WTC11 (cell line): ENCODE results near the gene DIAPH1.

ENCODE experiments used
- EMX1 ChIP-seq: fragments of 250-450 bp; sonication (Bioruptor Pico); IDR thresholded peaks from 2 replicates; pipeline ENCODE4 v1.8.0; 2021; ENCODE audit warnings: mild to moderate bottlenecking
- GRHL2 ChIP-seq: fragments of 250-450 bp; sonication (Bioruptor Pico); IDR thresholded peaks from 2 replicates; pipeline ENCODE4 v1.8.0; 2022; ENCODE audit warnings: mild to moderate bottlenecking, moderate library complexity; ENCODE audit not compliant: insufficient replicate concordance, severe bottlenecking
- SMAD3 ChIP-seq: sonication (generic); formaldehyde crosslinking; IDR thresholded peaks from 2 replicates; pipeline ENCODE4 v1.8.0; 2022; ENCODE audit warnings: missing genetic modification reagents, mild to moderate bottlenecking, borderline replicate concordance
- TP53 ChIP-seq: sonication (generic); formaldehyde crosslinking; IDR thresholded peaks from 2 replicates; pipeline ENCODE4 v1.8.1; 2023; ENCODE audit warnings: mild to moderate bottlenecking, missing genetic modification reagents
- ZNF396 ChIP-seq: fragments of 250-450 bp; sonication (Bioruptor Pico); IDR thresholded peaks from 2 replicates; pipeline ENCODE4 v1.8.0; 2021; ENCODE audit warnings: mild to moderate bottlenecking, moderate library complexity, borderline replicate concordance
- ZNF671 ChIP-seq: fragments of 250-450 bp; sonication (Bioruptor Pico); IDR thresholded peaks from 2 replicates; pipeline ENCODE4 v1.8.0; 2021; ENCODE audit warnings: mild to moderate bottlenecking
- TF ChIP-seq, protein P1 (sequence below): fragments of 200-600 bp; IDR thresholded peaks from 2 replicates; pipeline ENCODE4 v1.8.0; 2022; ENCODE audit warnings: antibody characterized with exemption
- TF ChIP-seq, protein P2 (sequence below): sonication (generic); formaldehyde crosslinking; IDR thresholded peaks from 2 replicates; pipeline ENCODE4 v1.8.1; 2023; ENCODE audit warnings: mild to moderate bottlenecking, moderate library complexity, missing genetic modification reagents
- TF ChIP-seq, protein P3 (sequence below): sonication (generic); formaldehyde crosslinking; IDR thresholded peaks from 2 replicates; pipeline ENCODE4 v1.8.1; 2023; ENCODE audit warnings: mild to moderate bottlenecking, missing genetic modification reagents, moderate library complexity
- TF ChIP-seq, protein P4 (sequence below): sonication (generic); formaldehyde crosslinking; IDR thresholded peaks from 2 replicates; pipeline ENCODE4 v1.8.1; 2022; ENCODE audit warnings: low read depth, mild to moderate bottlenecking, moderate library complexity, missing genetic modification reagents, borderline replicate concordance
- TF ChIP-seq, protein P5 (sequence below): sonication (generic); formaldehyde crosslinking; IDR thresholded peaks from 2 replicates; pipeline ENCODE4 v1.8.1; 2023; ENCODE audit warnings: mild to moderate bottlenecking, missing genetic modification reagents

- TF ChIP-seq ZNF396 = no peak
- TF ChIP-seq, protein P1, sequence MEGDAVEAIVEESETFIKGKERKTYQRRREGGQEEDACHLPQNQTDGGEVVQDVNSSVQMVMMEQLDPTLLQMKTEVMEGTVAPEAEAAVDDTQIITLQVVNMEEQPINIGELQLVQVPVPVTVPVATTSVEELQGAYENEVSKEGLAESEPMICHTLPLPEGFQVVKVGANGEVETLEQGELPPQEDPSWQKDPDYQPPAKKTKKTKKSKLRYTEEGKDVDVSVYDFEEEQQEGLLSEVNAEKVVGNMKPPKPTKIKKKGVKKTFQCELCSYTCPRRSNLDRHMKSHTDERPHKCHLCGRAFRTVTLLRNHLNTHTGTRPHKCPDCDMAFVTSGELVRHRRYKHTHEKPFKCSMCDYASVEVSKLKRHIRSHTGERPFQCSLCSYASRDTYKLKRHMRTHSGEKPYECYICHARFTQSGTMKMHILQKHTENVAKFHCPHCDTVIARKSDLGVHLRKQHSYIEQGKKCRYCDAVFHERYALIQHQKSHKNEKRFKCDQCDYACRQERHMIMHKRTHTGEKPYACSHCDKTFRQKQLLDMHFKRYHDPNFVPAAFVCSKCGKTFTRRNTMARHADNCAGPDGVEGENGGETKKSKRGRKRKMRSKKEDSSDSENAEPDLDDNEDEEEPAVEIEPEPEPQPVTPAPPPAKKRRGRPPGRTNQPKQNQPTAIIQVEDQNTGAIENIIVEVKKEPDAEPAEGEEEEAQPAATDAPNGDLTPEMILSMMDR = no peak
- TF ChIP-seq, protein P2, sequence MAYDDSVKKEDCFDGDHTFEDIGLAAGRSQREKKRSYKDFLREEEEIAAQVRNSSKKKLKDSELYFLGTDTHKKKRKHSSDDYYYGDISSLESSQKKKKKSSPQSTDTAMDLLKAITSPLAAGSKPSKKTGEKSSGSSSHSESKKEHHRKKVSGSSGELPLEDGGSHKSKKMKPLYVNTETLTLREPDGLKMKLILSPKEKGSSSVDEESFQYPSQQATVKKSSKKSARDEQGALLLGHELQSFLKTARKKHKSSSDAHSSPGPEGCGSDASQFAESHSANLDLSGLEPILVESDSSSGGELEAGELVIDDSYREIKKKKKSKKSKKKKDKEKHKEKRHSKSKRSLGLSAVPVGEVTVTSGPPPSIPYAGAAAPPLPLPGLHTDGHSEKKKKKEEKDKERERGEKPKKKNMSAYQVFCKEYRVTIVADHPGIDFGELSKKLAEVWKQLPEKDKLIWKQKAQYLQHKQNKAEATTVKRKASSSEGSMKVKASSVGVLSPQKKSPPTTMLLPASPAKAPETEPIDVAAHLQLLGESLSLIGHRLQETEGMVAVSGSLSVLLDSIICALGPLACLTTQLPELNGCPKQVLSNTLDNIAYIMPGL (CRISPR knock-in tag) = no peak
- no peak for TF ChIP-seq SMAD3 (CRISPR knock-in tag)
- no peak for TF ChIP-seq ZNF671 (CRISPR knock-in tag)
- TF ChIP-seq EMX1 = no peak
- TF ChIP-seq, protein P3, sequence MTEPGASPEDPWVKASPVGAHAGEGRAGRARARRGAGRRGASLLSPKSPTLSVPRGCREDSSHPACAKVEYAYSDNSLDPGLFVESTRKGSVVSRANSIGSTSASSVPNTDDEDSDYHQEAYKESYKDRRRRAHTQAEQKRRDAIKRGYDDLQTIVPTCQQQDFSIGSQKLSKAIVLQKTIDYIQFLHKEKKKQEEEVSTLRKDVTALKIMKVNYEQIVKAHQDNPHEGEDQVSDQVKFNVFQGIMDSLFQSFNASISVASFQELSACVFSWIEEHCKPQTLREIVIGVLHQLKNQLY (CRISPR knock-in tag) = no peak
- TF ChIP-seq, protein P4, sequence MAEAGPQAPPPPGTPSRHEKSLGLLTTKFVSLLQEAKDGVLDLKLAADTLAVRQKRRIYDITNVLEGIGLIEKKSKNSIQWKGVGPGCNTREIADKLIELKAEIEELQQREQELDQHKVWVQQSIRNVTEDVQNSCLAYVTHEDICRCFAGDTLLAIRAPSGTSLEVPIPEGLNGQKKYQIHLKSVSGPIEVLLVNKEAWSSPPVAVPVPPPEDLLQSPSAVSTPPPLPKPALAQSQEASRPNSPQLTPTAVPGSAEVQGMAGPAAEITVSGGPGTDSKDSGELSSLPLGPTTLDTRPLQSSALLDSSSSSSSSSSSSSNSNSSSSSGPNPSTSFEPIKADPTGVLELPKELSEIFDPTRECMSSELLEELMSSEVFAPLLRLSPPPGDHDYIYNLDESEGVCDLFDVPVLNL (CRISPR knock-in tag) = no peak
- no peak for TF ChIP-seq TP53
- no peak for TF ChIP-seq GRHL2 (CRISPR knock-in tag)
- TF ChIP-seq, protein P5, sequence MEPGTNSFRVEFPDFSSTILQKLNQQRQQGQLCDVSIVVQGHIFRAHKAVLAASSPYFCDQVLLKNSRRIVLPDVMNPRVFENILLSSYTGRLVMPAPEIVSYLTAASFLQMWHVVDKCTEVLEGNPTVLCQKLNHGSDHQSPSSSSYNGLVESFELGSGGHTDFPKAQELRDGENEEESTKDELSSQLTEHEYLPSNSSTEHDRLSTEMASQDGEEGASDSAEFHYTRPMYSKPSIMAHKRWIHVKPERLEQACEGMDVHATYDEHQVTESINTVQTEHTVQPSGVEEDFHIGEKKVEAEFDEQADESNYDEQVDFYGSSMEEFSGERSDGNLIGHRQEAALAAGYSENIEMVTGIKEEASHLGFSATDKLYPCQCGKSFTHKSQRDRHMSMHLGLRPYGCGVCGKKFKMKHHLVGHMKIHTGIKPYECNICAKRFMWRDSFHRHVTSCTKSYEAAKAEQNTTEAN (CRISPR knock-in tag) = no peak
Observed at GRCh38 chr5:141598391-141599345, 20.1 kb downstream of the DIAPH1 start.
